A549 treated with Hydrocortisone at 1 μM for 4 hours (cell line): Measurements from ENCODE around the gene CAB39. TPM values are rescaled to one million over a fixed set of nuclear protein-coding genes. Genes with fewer than 3 reads are reported as not detected.

Experiments used
- total RNA-seq: library from RNA; stranded (reverse); fragments of 200-300 nt; extraction: Qiagen RNA extraction; gene quantifications from 5 replicates; pipeline ENCODE4 v1.2.3, GENCODE V29; 2022

CAB39 gene
- total RNA-seq: 42.4 to 67.3 TPM (median 55.8 TPM) in 5 replicates

DNA sequence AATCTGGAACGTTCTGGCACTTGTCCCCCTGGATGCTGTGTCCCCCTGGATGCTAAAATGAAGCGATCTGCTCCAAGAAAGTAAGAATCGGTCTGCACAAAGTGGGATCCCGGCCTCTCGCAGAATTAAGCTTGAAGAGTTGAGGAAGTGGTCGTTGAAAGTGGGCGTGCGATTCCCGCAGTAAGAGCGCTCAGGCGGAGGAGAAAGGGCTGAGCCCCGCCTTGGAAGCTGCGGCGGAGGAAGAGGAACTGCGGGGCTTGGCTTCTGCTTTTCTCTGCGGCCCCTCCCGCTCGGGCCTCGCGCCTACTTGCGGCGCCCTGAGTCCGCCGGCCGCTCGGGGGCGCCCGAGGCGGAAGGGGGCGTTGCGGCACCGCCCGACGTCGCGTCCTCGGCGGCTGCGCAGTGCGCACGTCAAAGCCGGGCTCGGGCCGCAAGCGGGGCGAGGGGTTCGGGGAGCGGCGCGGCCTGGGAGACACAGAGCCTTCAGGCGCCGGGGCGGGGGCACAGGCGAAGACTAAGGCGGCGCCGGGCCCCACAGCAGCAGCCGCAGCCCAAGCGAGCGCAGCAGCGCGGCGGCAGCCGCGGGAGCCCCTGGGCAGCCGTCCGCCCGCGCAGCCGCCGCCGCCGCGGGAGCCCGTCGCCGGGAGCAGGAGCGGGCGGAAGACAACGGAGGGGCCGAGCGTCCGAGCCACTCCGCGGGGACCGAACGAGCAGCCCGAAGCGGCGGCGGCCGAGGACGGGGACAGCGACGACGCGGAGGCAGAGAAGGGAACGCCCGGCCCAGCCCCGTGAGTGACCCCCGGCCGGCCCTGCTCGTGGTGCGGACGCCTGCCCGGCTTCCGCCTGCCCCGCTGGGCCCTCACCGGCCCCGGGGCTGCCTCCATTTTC is at the start of gene CAB39:
Gene CAB39, plus strand, starts transcription at position 400 of the 888 bp plus-strand sequence. CDS start 47,160 bp downstream, outside the sequence.

GRCh38 chr2:230864605-230865306 is 152.1 kb downstream of the CAB39 start, which contains the start of gene ITM2C:
Gene ITM2C (plus strand): TSS chr2:230864942. CDS start chr2:230865026, 84 bp downstream.

Other genes starting within 250 kb of the CAB39 start
- gene ITM2C, start 152.1 kb downstream of the CAB39 start, total RNA-seq: 73.4 to 82.0 TPM (median 75.4 TPM) in 5 replicates
- gene GPR55, start 212.4 kb downstream of the CAB39 start, total RNA-seq: not detected in 5 replicates